IPS-15b (cell line): ENCODE data around the gene SERPINA5.
"Not testable (repeated sequence)": the region's sequence is repeated elsewhere in the genome, so short reads cannot be mapped to it uniquely, and the experiment has no call there.

Experiments used
- H3K27me3 ChIP-seq: one replicate; pipeline ENCODE4 v1.6.1; 2013; ENCODE audit warnings: low read length; ENCODE audit not compliant: control insufficient read depth, insufficient read depth
- H3K36me3 ChIP-seq: one replicate; pipeline ENCODE4 v1.6.1; 2013; ENCODE audit warnings: low read length; ENCODE audit not compliant: control insufficient read depth, insufficient read depth
- H3K4me1 ChIP-seq: one replicate; pipeline ENCODE4 v1.6.1; 2013; ENCODE audit warnings: mild to moderate bottlenecking, low read length; ENCODE audit not compliant: control insufficient read depth, insufficient read depth
- H3K4me3 ChIP-seq: one replicate; pipeline ENCODE4 v1.5.1; 2013; ENCODE audit warnings: low read depth, low read length
- H3K9ac ChIP-seq: one replicate; pipeline ENCODE4 v1.6.1; 2013; ENCODE audit warnings: low read depth, mild to moderate bottlenecking, low read length
- H3K9me3 ChIP-seq: one replicate; pipeline ENCODE4 v1.6.1; 2013; ENCODE audit warnings: mild to moderate bottlenecking, low read length; ENCODE audit not compliant: control insufficient read depth, insufficient read depth

SERPINA5 gene

GRCh38 chr14:94636744-94637412 lies 55.7 kb downstream of the SERPINA5 start:
- Histone ChIP-seq H3K36me3 (no peaks in the 10 kb centered on the region), H3K27me3 (no peaks in the 10 kb centered on the region), H3K4me1 (no peaks in the 10 kb centered on the region), H3K4me3 (no peak overlapping the region), H3K9ac (no peak overlapping the region), H3K9me3 (no peaks in the 10 kb centered on the region)

DNA sequence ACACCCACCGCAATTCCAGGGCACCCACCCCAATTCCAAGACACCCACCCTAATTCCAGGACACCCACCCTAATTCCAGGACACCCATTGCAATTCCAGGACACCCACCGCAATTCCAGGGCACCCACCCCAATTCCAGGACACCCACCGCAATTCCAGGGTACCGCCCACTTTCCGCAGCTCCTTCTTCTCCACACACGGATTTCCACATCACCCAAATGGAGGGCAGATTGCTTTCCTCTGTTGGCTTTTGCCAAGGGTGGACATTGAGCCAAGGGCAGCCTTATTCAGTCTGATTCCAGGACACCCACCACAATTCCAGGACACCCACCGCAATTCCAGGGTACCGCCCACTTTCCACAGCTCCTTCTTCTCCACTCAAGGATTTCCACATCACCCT lies 56.6 kb downstream of the SERPINA5 start:
- H3K36me3 ChIP-seq, H3K27me3 ChIP-seq, H3K4me1 ChIP-seq, H3K9me3 ChIP-seq, H3K4me3 ChIP-seq, H3K9ac ChIP-seq: not testable (repeated sequence)

- H3K9me3 ChIP-seq = no peaks in the 10 kb centered on the region
- no peak overlapping the region for H3K9ac ChIP-seq
- H3K36me3 ChIP-seq = no peaks in the 10 kb centered on the region
- H3K27me3 ChIP-seq = no peaks in the 10 kb centered on the region
- H3K4me1 ChIP-seq = no peaks in the 10 kb centered on the region
- H3K4me3 ChIP-seq = no peak overlapping the region
Observed at GRCh38 chr14:94638339-94638738, 57.1 kb downstream of the SERPINA5 start.

DNA sequence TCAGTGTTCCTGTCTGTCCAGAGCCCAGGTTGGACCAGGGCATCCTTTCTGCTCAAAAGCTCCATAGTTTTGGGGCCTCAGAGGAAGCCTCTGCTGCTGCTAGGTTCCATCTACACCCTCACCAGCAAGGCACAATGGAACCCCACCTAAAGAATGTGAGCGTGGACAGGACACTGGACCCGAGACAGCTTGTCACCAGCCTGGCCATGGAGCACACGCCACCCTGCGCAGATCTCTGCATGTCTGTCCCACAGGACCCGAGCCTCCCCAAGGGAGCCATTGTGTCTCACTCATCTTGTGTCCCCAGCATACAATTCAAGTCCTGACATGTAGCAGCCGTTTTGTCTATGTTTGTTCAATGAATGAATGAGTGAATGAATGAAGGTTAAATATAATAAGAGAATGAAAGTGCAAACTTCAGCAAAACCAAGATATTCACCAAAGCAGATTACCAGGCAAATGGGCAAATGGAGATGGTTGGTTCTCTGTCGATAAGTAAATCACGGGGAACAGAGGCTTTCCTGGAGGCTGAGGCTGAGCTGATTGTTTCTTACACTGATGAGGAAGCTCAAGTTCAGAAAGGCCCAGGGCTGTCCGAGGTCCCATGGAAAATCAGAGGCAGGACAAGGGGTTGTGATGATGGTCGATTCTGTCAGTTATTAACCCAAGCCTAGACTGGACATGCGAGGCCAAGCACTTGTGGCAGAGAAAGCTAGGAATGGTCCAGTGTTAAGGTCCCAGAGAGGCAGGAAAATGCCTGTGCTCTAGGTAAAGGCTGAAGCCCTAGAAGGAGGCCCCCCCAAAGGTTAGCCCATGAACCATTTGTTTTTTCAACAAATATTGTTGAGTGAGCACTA lies 58.0 kb downstream of the SERPINA5 start:
- H3K4me1 ChIP-seq = no peaks in the 10 kb centered on the region
- no peaks in the 10 kb centered on the region for H3K27me3 ChIP-seq
- no peak overlapping the region for H3K9ac ChIP-seq
- no peaks in the 10 kb centered on the region for H3K36me3 ChIP-seq
- H3K4me3 ChIP-seq = no peak overlapping the region
- no peaks in the 10 kb centered on the region for H3K9me3 ChIP-seq

- Histone ChIP-seq H3K27me3 (no peaks in the 10 kb centered on the region), H3K4me3 (no peak overlapping the region), H3K9me3 (no peaks in the 10 kb centered on the region), H3K36me3 (no peaks in the 10 kb centered on the region), H3K9ac (no peak overlapping the region), H3K4me1 (no peaks in the 10 kb centered on the region)
Observed at GRCh38 chr14:94640721-94641631, 59.8 kb downstream of the SERPINA5 start.

GRCh38 chr14:94641632-94641955 lies 60.4 kb downstream of the SERPINA5 start:
- no peaks in the 10 kb centered on the region for H3K27me3 ChIP-seq
- no peaks in the 10 kb centered on the region for H3K4me1 ChIP-seq
- no peaks in the 10 kb centered on the region for H3K9me3 ChIP-seq
- no peak overlapping the region for H3K4me3 ChIP-seq
- H3K36me3 ChIP-seq = no peaks in the 10 kb centered on the region
- H3K9ac ChIP-seq = no peak overlapping the region
